Neural cell (in vitro differentiated cells): ENCODE data around the gene RALGPS1.

Experiments used
- CTCF ChIP-seq: fragments of 450-650 bp; IDR thresholded peaks from 2 replicates; pipeline ENCODE4 v1.5.1; 2014; ENCODE audit warnings: antibody characterized with exemption, mild to moderate bottlenecking, moderate library complexity; ENCODE audit not compliant: poor library complexity, severe bottlenecking
- EP300 ChIP-seq: fragments of 450-650 bp; conservative IDR thresholded peaks from 2 replicates; pipeline ENCODE4 v1.6.1; 2014; ENCODE audit warnings: antibody characterized with exemption, mild to moderate bottlenecking, moderate library complexity; ENCODE audit not compliant: poor library complexity, severe bottlenecking
- EZH2 ChIP-seq: fragments of 200-600, 300-800 bp; shearing (Covaris generic), sonication (generic); IDR thresholded peaks from 2 replicates; pipeline ENCODE4 v1.6.1; 2014; ENCODE audit warnings: antibody characterized with exemption, low read length, borderline replicate concordance, mild to moderate bottlenecking; ENCODE audit not compliant: insufficient read depth, poor library complexity, severe bottlenecking
- MXI1 ChIP-seq: fragments of 450-650 bp; conservative IDR thresholded peaks from 2 replicates; pipeline ENCODE4 v1.6.1; 2014; ENCODE audit warnings: antibody characterized with exemption, mild to moderate bottlenecking; ENCODE audit not compliant: poor library complexity, severe bottlenecking
- POLR2AphosphoS5 ChIP-seq: IDR thresholded peaks from 2 replicates; pipeline ENCODE4 v1.6.1; 2012
- REST ChIP-seq: IDR thresholded peaks from 2 replicates; pipeline ENCODE4 v1.6.1; 2012; ENCODE audit warnings: borderline replicate concordance
- TAF1 ChIP-seq: IDR thresholded peaks from 2 replicates; pipeline ENCODE4 v1.6.1; 2012; ENCODE audit warnings: low read depth

- TF ChIP-seq TAF1: no peak
- TF ChIP-seq CTCF: no peak
- no peak for TF ChIP-seq EZH2
- TF ChIP-seq REST: no peak
- no peak for TF ChIP-seq EP300
- TF ChIP-seq POLR2AphosphoS5: no peak
- TF ChIP-seq MXI1: no peak
These were observed 225.2 kb downstream of the RALGPS1 start for GRCh38 chr9:127139775-127140174.
